Measurements from ENCODE around the gene TAF9B.
"Not testable (repeated sequence)": the region's sequence is repeated elsewhere in the genome, so short reads cannot be mapped to it uniquely, and the experiment has no call there.

Gene TAF9B

DNA sequence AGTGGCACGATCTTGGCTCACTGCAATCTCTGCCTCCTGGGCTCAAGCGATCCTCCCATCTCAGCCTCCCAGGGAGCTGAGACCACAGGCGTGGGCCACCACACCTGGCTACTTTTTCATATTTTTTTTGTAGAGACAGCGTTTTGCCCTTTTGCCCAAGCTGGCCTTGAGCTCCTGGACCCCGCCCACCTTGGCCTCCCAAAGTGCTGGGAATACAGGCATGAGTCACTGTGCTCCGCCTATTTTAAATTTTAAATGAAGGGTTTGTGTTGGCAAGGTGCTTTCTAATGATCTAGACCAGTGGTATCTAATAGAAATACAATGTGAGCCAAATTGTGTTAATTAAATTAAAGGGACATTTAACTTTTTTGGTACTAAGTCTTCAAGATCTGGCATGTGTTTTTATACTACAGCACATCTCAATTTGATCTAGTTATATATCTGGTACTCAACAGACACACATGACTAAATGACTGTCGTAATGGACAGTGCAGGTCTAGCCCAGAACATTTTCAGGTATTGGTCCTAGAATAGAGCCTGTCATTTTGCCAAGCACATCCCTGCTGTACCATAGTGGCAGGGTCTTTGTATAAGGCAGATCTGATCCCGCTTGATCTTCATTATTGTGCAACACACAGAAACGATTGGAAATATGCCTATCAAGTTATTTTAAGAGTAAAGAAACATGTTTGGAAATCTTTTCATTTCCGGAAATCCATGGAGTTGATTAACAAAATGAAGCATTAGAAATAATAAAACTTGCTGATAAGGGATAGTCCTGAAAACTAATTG lies 28.1 kb downstream of the TAF9B start:
- DNase-seq: no peak

DNA sequence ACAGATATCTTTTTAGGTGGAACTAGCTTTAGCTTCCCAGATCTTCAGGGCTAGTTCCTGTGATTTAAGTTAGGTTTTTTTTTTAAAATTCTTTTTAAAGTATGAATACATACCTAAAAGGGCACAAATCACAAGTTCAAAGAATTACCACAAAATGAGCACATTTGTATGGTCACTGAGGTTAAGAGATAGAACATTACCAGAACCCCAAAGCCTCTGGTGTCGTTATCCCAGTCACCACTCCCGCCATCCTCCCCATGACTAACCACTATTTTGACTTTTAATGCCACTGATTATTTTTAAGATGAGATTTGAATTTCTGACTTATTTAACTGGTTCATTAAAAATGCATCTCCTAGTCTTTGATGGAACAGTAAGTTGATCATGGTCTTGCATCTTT lies 30.0 kb downstream of the TAF9B start:
- DNase-seq: no peak

DNA sequence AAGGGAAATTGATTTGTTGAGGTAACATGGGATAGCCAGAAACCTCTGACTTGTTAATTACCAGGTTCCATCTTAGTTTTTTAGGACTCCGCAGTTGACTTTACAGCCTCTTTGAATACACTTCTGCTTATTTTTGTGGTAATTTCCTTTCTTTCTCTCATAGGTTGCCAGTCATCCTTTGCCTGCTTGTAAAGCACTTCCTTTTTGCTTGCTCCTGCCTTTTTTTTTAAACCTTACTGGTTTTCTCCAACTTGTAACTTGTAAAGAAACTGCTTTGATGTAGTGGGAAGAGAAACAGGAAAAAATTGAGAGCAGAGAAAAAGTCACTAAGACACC lies 32.8 kb downstream of the TAF9B start:
- DNase-seq: no peak

DNA sequence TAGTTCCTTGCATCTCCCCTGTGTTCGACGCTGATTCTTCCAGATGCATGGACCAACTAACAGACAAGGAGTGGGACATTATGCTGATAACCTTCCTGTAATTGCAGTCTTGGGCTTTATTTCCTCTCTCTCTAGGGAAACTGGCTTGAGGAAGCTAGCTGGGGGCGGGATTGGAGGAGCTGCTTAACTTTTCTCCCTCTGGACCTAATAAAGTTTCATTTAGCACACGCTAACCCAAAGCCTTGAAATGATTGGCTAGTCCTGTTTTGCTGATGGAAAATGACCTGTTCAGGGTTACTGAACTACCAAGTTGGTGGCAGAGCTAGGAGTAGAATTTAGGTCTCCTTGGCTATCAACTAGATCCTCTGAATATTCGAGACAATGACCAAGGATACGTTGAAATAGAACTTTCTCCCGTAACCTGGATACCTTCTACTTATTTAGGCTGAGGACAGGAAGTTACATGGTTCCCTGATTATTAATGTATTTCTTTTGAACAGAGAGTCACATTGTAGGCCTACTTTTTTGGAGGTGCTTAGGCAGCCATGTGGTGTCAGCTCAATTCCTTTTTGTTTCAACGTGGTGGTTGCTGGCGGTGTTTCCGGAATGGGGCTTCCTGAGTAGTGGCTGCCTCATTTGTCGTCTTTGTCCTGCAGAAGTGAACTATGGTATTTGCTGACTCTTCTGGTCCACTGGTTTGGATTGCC lies 33.4 kb downstream of the TAF9B start:
- no peak for DNase-seq

DNA sequence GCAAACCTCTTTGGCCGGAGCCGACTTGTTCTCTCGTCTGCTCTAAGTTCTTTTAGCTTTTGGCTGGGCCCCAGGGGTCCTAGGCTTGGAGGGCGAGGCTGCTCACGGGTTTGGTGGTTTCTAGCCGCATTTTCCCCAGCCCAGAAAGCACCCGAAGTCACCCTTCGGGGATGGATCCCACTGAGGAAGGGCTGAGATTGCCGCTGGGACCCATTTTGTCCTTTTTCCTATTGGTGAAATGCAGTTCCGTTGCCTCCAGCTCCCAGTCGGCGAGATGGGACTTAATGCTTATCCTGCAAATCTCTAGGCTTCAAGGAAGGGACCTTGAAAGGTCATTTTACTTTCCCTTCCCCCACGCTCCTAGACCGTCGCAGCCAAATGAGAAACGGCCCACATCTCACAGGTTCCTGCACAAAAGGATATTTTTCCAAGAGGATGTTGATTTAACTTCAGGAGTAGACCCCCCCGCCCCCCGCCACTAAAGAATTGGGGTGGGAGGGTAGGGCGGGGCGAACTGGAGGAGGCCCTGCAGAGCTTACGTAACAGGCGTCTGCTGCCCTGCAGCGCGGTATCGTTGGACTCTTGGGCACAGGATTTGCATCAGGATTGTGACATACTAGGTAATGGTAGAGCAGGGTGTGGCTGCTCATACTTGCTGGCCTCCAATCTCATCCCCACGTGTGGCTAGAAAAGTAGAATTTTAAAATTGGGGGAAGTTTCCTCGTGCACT lies 34.8 kb downstream of the TAF9B start:
- DNase-seq: no peak

DNA sequence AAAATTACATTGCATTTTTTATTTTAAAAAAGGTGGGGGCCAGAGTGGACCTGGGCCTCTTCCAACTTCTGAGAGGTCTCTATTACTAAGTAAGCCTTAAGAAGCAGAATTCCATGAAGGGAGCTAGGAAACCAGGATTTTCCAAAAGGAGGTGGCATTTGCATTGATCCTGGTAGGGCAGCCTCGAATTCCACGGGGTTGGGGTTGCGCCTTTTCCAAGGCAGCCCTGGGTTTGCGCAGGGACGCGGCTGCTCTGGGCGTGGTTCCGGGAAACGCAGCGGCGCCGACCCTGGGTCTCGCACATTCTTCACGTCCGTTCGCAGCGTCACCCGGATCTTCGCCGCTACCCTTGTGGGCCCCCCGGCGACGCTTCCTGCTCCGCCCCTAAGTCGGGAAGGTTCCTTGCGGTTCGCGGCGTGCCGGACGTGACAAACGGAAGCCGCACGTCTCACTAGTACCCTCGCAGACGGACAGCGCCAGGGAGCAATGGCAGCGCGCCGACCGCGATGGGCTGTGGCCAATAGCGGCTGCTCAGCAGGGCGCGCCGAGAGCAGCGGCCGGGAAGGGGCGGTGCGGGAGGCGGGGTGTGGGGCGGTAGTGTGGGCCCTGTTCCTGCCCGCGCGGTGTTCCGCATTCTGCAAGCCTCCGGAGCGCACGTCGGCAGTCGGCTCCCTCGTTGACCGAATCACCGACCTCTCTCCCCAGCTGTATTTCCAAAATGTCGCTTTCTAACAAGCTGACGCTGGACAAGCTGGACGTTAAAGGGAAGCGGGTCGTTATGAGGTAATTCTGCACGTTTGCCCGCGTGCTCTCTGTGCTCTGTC lies 35.6 kb downstream of the TAF9B start, which contains the start of gene PGK1:
TSS of gene PGK1 (plus strand) at position 626 of the 824 bp plus-strand sequence. CDS start at position 719, 93 bp downstream.
- DNase-seq: peak; percentile 85

DNA sequence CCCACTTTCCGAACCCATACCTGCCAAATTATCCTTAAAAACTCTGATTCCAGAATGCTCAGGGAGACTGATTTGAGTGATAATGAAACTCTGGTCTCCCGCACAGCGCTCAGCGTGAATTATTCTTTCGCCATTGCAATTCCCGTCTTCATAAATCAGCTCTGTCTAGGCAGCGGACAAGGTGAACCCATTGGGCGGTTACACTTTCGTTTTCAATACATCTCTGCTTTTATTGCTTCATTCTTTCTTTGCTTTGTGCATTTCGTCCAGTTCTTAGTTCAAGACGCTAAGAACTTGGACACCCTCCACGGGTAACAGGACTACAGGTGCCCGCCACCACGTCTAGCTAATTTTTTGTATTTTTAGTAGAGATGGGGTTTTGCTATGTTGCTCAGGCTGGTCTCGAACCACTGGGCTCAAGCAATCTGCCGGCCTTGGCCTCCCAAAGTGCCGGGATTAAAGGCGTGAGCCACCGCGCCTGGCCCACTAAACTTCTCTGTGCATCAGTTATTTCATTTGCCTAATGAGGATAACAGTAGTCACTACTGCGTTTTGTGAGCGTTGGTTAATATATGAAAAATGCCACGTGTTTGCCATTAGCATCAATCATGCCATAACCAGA lies 36.3 kb downstream of the TAF9B start:
- no peak for DNase-seq

- DNase-seq: no peak
These were observed 37.4 kb downstream of the TAF9B start for GRCh38 chrX:78102091-78102490.

DNA sequence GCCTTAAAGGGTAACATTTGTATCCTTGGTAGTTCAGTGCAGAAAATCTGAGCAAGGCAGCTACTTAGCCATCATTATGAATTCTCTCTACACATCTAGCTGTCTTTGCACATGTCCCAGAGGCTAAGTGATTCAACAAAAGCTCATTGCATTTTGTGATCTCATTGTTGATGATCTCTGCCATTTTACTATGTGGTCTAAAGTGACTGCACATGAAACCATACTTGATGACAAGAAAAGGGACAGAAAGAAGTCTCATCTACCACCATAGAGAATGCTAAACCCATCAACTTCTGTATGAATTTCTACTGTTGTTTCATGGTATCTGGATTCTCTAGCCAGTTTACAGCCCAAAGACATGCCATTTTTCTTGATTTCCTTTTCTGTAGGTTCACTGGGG lies 41.3 kb downstream of the TAF9B start:
- DNase-seq: no peak

DNA sequence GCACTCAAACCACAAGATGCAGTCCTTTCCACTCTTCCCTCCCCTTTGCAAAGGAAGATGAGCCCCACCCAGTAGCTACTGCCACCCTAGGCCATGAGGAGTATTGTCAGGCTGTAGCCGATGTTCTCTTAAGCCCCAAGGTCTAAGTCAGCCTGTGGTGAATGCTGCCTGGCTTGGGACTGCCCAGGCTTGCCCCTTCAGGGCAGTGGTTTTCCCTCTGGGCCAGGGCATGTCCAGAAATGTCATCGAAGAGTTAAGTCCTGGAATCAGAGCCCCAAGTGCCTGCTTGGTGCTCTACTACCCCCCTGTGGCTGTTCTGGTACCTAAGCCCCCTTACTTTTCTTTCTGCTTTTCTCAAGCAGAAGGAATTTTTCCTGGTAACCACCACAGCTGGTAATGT lies 47.2 kb downstream of the TAF9B start:
- DNase-seq: no peak

- DNase-seq: not testable (repeated sequence)
These were observed 58.0 kb downstream of the TAF9B start for GRCh38 chrX:78081413-78081812.

Data from DMS79 (cell line).